Adrenal gland (tissue), 5 donors: ENCODE results near the gene VPS36.

Experiments
- CTCF ChIP-seq, 6 experiments: fragments of 450-650 bp in 4 of 6; fragments of 200-600 bp in 2 of 6; sonication (generic) in 1 of 6; IDR thresholded peaks; 1 replicate in 5 of 6; 2 replicates in 1 of 6; pipeline versions ENCODE4 v1.5.1 to v1.8.0; 2016 to 2021; ENCODE audit warnings: antibody characterized with exemption in 6 of 6, mild to moderate bottlenecking in 2 of 6, moderate library complexity in 1 of 6
- POLR2A ChIP-seq, 2 donors: fragments of 450-650 bp; IDR thresholded peaks; one replicate each; pipeline ENCODE4 v1.6.1; 2017; ENCODE audit warnings: antibody characterized with exemption in 2 of 2, mild to moderate bottlenecking in 2 of 2, moderate library complexity in 1 of 2
- donor health status: DM: no; HTN: no; CAD: no.

GRCh38 chr13:52406629-52407028 lies 43.8 kb downstream of the VPS36 start:
- no peak for TF ChIP-seq CTCF (IDR thresholded peaks at IDR 0.05)
- TF ChIP-seq POLR2A (IDR thresholded peaks at IDR 0.05): no peak
